T-cell (primary cell): ENCODE results near the gene GATD1. TPM values are rescaled to one million over a fixed set of nuclear protein-coding genes. Genes with fewer than 3 reads are reported as not detected.

Experiments used
- ATAC-seq, 4 experiments: fragments of 200-7000 bp in 3 of 4; fragments of 150-1000 bp in 1 of 4; cut with Tn5 transposase; replicated peaks in 1 of 4; 1 replicate in 3 of 4; 2 replicates in 1 of 4; pipeline ENCODE4 v1.10.0; 2021; ENCODE audit warnings: moderate library complexity in 3 of 4, mild to moderate bottlenecking in 2 of 4, moderate number of reproducible peaks in 1 of 4
- CTCF ChIA-PET, 2 donors: fragments of 300-600 bp; sonication (Branson Sonifier 250); formaldehyde crosslinking; loops; one replicate each; lab custom pipeline; 2022; ENCODE audit warnings: antibody characterized with exemption in 2 of 2; lab: Charles Lee
- POLR2A ChIA-PET, 2 donors: fragments of 300-600 bp; sonication (Branson Sonifier 250); formaldehyde crosslinking; loops; one replicate each; lab custom pipeline; 2022; ENCODE audit warnings: antibody characterized with exemption in 2 of 2; lab: Charles Lee
- DNase-seq, 35 experiments: peaks; one replicate each; pipeline versions ENCODE4 v3.0.0 to v3.0.0-alpha.2; 2013 to 2023
- H3K27ac ChIP-seq: one replicate; pipeline ENCODE4 v1.5.1; 2013; ENCODE audit warnings: low read length
- H3K27me3 ChIP-seq, 2 experiments: replicated peaks in 1 of 2; 1 replicate in 1 of 2; 2 replicates in 1 of 2; pipeline versions ENCODE4 v1.6.1 to v1.7.0; 2013; ENCODE audit warnings: low read length in 1 of 2, mixed read lengths in 1 of 2; ENCODE audit not compliant: control insufficient read depth in 2 of 2, insufficient read depth in 2 of 2; ENCODE audit errors: extremely low read depth in 1 of 2
- H3K36me3 ChIP-seq, 2 donors: 1 replicate in 1 of 2; 2 replicates in 1 of 2; pipeline versions ENCODE4 v1.6.1 to v1.7.0; 2013; ENCODE audit warnings: low read length in 1 of 2; ENCODE audit not compliant: control insufficient read depth in 2 of 2, insufficient read depth in 1 of 2; ENCODE audit errors: extremely low read depth in 1 of 2
- H3K4me1 ChIP-seq, 2 experiments: 1 replicate in 1 of 2; 2 replicates in 1 of 2; pipeline versions ENCODE4 v1.6.1 to v1.7.0; 2013; ENCODE audit warnings: low read length in 2 of 2, mixed read lengths in 1 of 2; ENCODE audit not compliant: insufficient read depth in 2 of 2, control insufficient read depth in 1 of 2; ENCODE audit errors: extremely low read depth in 1 of 2
- H3K4me3 ChIP-seq, 2 donors: 1 replicate in 1 of 2; 2 replicates in 1 of 2; pipeline versions ENCODE4 v1.5.1 to v1.7.0; 2013; ENCODE audit warnings: mild to moderate bottlenecking in 2 of 2, low read length in 1 of 2, moderate library complexity in 1 of 2; ENCODE audit not compliant: control insufficient read depth in 1 of 2; ENCODE audit errors: extremely low read depth in 1 of 2
- H3K9me3 ChIP-seq: 2 replicates; pipeline ENCODE4 v1.7.0; 2013
- H3K27ac Mint-ChIP-seq, 2 donors: one replicate each; pipeline ENCODE4 v1.8.0; 2020 to 2021; ENCODE audit warnings: mild to moderate bottlenecking in 2 of 2, mixed read lengths in 2 of 2
- H3K27me3 Mint-ChIP-seq, 2 donors: one replicate each; pipeline ENCODE4 v1.8.0; 2021 to 2022; ENCODE audit warnings: mixed read lengths in 2 of 2
- H3K36me3 Mint-ChIP-seq: one replicate; pipeline ENCODE4 v1.8.0; 2021; ENCODE audit warnings: mixed read lengths
- H3K4me1 Mint-ChIP-seq, 3 donors: one replicate each; pipeline ENCODE4 v1.8.0; 2020 to 2022; ENCODE audit warnings: mixed read lengths in 3 of 3, mild to moderate bottlenecking in 1 of 3
- H3K4me3 Mint-ChIP-seq, 3 donors: one replicate each; pipeline ENCODE4 v1.8.0; 2020 to 2022; ENCODE audit warnings: mild to moderate bottlenecking in 3 of 3, mixed read lengths in 3 of 3, moderate library complexity in 3 of 3
- H3K9me3 Mint-ChIP-seq, 3 donors: one replicate each; pipeline ENCODE4 v1.8.0; 2020 to 2022; ENCODE audit warnings: mixed read lengths in 3 of 3
- WGBS: methylation state at CpG from one replicate; pipeline ENCODE4 v1.1.5; 2013; ENCODE audit warnings: missing lambda C conversion rate; ENCODE audit not compliant: insufficient coverage; 5-methylcytosine and 5-hydroxymethylcytosine counted together
- total RNA-seq, 35 experiments: library from RNA in 6 of 35; stranded (reverse) in 6 of 35; fragments of 120-200 nt in 1 of 35; gene quantifications; one replicate each; pipeline versions ENCODE4 v1.2.1 to v1.2.4 and lab custom pipeline; 2013 to 2026

Gene GATD1
- total RNA-seq, 5 donors from 2014 or later (not counting 1 experiment from before 2014, with no cell fraction given): 40.8 to 73.5 (median 70.2) TPM

GRCh38 chr11:788953-789940 lies 12.0 kb upstream of the GATD1 start:
- Histone ChIP-seq H3K4me3 (no peak overlapping the region), H3K4me1 (peaks cover 2 to 28% of the 10 kb centered on the region in 2 experiments), H3K36me3 (peaks cover 6 to 26% of the 10 kb centered on the region in 2 donors), H3K9me3 (no peaks in the 10 kb centered on the region), H3K27ac (no peak overlapping the region), H3K27me3 (peaks cover 0 to 33% of the 10 kb centered on the region in 2 experiments)
- DNase-seq (no peak), ATAC-seq (no peak)
- POLR2A ChIA-PET: interaction anchor here in 1 of 2 donors (0.6 kb wide), 1 partner anchor 20 kb away, joined by 3 read pairs; the partner anchor contains the start of gene RPLP2
- Mint-ChIP-seq H3K4me3 (peak overlapping the region in 1 of 3 donors; percentile 21), H3K36me3 (peaks cover 3% of the 10 kb centered on the region), H3K4me1 (peaks cover 0 to 10% (median 5%) of the 10 kb centered on the region in 3 donors), H3K9me3 (no peaks in the 10 kb centered on the region), H3K27ac (no peak overlapping the region), H3K27me3 (peaks cover 0 to 7% of the 10 kb centered on the region in 2 donors)
- CTCF ChIA-PET: interaction anchor here in 1 of 2 donors (0.6 kb wide), 1 partner anchor 308 kb away, joined by 4 read pairs; no protein-coding TSS in a partner anchor
- 60% methylated on average over 21 of the region's 31 CpGs for WGBS

- H3K4me3 Mint-ChIP-seq: no peak overlapping the region
- peaks cover 0 to 7% of the 10 kb centered on the region in 2 donors for H3K27me3 Mint-ChIP-seq
- H3K27me3 ChIP-seq: peaks cover 0 to 30% of the 10 kb centered on the region in 2 experiments
- ChIA-PET CTCF (no interaction called here), POLR2A (no interaction called here)
- DNase-seq (no peak), ATAC-seq (peak in 2 of 4 experiments; percentile 19 to 21)
- no peaks in the 10 kb centered on the region for H3K9me3 ChIP-seq
- WGBS: 58% methylated on average over 27 of the region's 28 CpGs
- H3K4me3 ChIP-seq: no peak overlapping the region
- peaks cover 2 to 23% of the 10 kb centered on the region in 2 experiments for H3K4me1 ChIP-seq
- H3K27ac Mint-ChIP-seq: no peak overlapping the region
- H3K4me1 Mint-ChIP-seq: peaks cover 0 to 11% (median 5%) of the 10 kb centered on the region in 3 donors
- no peak overlapping the region for H3K27ac ChIP-seq
- peaks cover 3% of the 10 kb centered on the region for H3K36me3 Mint-ChIP-seq
- peaks cover 4 to 17% of the 10 kb centered on the region in 2 donors for H3K36me3 ChIP-seq
- no peaks in the 10 kb centered on the region for H3K9me3 Mint-ChIP-seq
These were observed 10.8 kb upstream of the GATD1 start for GRCh38 chr11:788009-788640.

GRCh38 chr11:787084-787675 lies 9.9 kb upstream of the GATD1 start:
- Histone ChIP-seq H3K4me1 (peaks cover 2 to 25% of the 10 kb centered on the region in 2 experiments), H3K27ac (no peak overlapping the region), H3K4me3 (no peak overlapping the region), H3K27me3 (peaks cover 0 to 30% of the 10 kb centered on the region in 2 experiments), H3K36me3 (peaks cover 0 to 11% of the 10 kb centered on the region in 2 donors), H3K9me3 (no peaks in the 10 kb centered on the region)
- ATAC-seq (no peak), DNase-seq (no peak)
- peaks cover 0 to 11% (median 5%) of the 10 kb centered on the region in 3 donors for H3K4me1 Mint-ChIP-seq
- no peaks in the 10 kb centered on the region for H3K9me3 Mint-ChIP-seq
- CTCF ChIA-PET: no interaction called here
- 84% methylated on average over 14 of the region's 24 CpGs for WGBS
- POLR2A ChIA-PET: no interaction called here
- peaks cover 0 to 7% of the 10 kb centered on the region in 2 donors for H3K27me3 Mint-ChIP-seq
- peaks cover 3% of the 10 kb centered on the region for H3K36me3 Mint-ChIP-seq
- H3K4me3 Mint-ChIP-seq: no peak overlapping the region
- H3K27ac Mint-ChIP-seq: no peak overlapping the region

GRCh38 chr11:786235-787083 lies 9.2 kb upstream of the GATD1 start:
- Mint-ChIP-seq H3K4me3 (no peak overlapping the region), H3K27ac (no peak overlapping the region), H3K4me1 (peaks cover 0 to 11% (median 6%) of the 10 kb centered on the region in 3 donors), H3K27me3 (peaks cover 0 to 7% of the 10 kb centered on the region in 2 donors), H3K9me3 (no peaks in the 10 kb centered on the region), H3K36me3 (peaks cover 3% of the 10 kb centered on the region)
- no peak overlapping the region for H3K27ac ChIP-seq
- no peak overlapping the region for H3K4me3 ChIP-seq
- ATAC-seq: no peak
- ChIA-PET POLR2A (no interaction called here), CTCF (no interaction called here)
- peaks cover 2 to 26% of the 10 kb centered on the region in 2 experiments for H3K4me1 ChIP-seq
- H3K27me3 ChIP-seq: peaks cover 0 to 30% of the 10 kb centered on the region in 2 experiments
- 87% methylated on average over 23 of the region's 24 CpGs for WGBS
- H3K9me3 ChIP-seq: no peaks in the 10 kb centered on the region
- peaks cover 0 to 4% of the 10 kb centered on the region in 2 donors for H3K36me3 ChIP-seq
- DNase-seq: no peak

GRCh38 chr11:783581-784015 lies 6.3 kb upstream of the GATD1 start:
- H3K9me3 Mint-ChIP-seq: no peaks in the 10 kb centered on the region
- ChIA-PET POLR2A (no interaction called here), CTCF (no interaction called here)
- H3K9me3 ChIP-seq: no peaks in the 10 kb centered on the region
- peaks cover 0 to 7% of the 10 kb centered on the region in 2 experiments for H3K27me3 ChIP-seq
- H3K4me3 Mint-ChIP-seq: no peak overlapping the region
- 71% methylated on average over 16 of the region's 24 CpGs for WGBS
- peaks cover 0 to 16% (median 14%) of the 10 kb centered on the region in 3 donors for H3K4me1 Mint-ChIP-seq
- no peak overlapping the region for H3K27ac Mint-ChIP-seq
- no peak overlapping the region for H3K27ac ChIP-seq
- no peak overlapping the region for H3K4me3 ChIP-seq
- no peaks in the 10 kb centered on the region for H3K27me3 Mint-ChIP-seq
- peaks cover 2 to 26% of the 10 kb centered on the region in 2 experiments for H3K4me1 ChIP-seq
- ATAC-seq (peak in 1 of 4 experiments; percentile 45), DNase-seq (peak in 3 of 35 experiments; percentile 23 to 36 (median 29))
- peaks cover 0 to 7% of the 10 kb centered on the region in 2 donors for H3K36me3 ChIP-seq
- H3K36me3 Mint-ChIP-seq: no peaks in the 10 kb centered on the region
